IPS DF 6.9 (cell line): ENCODE data around the gene UBC.
"Not testable (repeated sequence)": the region's sequence is repeated elsewhere in the genome, so short reads cannot be mapped to it uniquely, and the experiment has no call there.

ENCODE experiments used
- DNase-seq: peaks from one replicate; pipeline ENCODE4 v3.0.0-alpha.2; 2013; ENCODE audit warnings: low read depth, low spot score
- H3K27ac ChIP-seq: one replicate; pipeline ENCODE4 v1.5.1; 2013; ENCODE audit warnings: low read length, control low read depth
- H3K27me3 ChIP-seq: 2 replicates; pipeline ENCODE4 v1.6.1; 2013; ENCODE audit warnings: mild to moderate bottlenecking, low read length; ENCODE audit not compliant: control insufficient read depth, insufficient read depth
- H3K36me3 ChIP-seq: 2 replicates; pipeline ENCODE4 v1.6.1; 2013; ENCODE audit warnings: low read length; ENCODE audit not compliant: control insufficient read depth, insufficient read depth
- H3K4me1 ChIP-seq: 2 replicates; pipeline ENCODE4 v1.6.1; 2013; ENCODE audit warnings: low read length; ENCODE audit not compliant: control insufficient read depth, insufficient read depth
- H3K4me3 ChIP-seq: 2 replicates; pipeline ENCODE4 v1.5.1; 2013; ENCODE audit warnings: mild to moderate bottlenecking, low read length
- H3K9me3 ChIP-seq: 2 replicates; pipeline ENCODE4 v1.6.1; 2013; ENCODE audit warnings: low read length, inconsistent platforms; ENCODE audit not compliant: control insufficient read depth, insufficient read depth
- WGBS: extraction: QIAGEN DNeasy Blood & Tissue Kit; methylation state at CpG from one replicate; pipeline ENCODE4 v1.1.7; 2013; ENCODE audit warnings: mixed read lengths, missing lambda C conversion rate; ENCODE audit not compliant: insufficient read length, insufficient coverage; 5-methylcytosine and 5-hydroxymethylcytosine counted together

Gene UBC

DNA sequence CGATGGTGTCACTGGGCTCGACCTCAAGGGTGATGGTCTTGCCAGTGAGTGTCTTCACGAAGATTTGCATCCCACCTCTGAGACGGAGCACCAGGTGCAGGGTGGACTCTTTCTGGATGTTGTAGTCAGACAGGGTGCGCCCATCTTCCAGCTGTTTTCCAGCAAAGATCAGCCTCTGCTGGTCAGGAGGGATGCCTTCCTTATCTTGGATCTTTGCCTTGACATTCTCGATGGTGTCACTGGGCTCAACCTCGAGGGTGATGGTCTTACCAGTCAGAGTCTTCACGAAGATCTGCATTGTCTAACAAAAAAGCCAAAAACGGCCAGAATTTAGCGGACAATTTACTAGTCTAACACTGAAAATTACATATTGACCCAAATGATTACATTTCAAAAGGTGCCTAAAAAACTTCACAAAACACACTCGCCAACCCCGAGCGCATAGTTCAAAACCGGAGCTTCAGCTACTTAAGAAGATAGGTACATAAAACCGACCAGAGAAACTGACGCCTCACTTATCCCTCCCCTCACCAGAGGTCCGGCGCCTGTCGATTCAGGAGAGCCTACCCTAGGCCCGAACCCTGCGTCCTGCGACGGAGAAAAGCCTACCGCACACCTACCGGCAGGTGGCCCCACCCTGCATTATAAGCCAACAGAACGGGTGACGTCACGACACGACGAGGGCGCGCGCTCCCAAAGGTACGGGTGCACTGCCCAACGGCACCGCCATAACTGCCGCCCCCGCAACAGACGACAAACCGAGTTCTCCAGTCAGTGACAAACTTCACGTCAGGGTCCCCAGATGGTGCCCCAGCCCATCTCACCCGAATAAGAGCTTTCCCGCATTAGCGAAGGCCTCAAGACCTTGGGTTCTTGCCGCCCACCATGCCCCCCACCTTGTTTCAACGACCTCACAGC, 717 bp downstream of the UBC start:
- H3K4me3 ChIP-seq = peak overlapping the region; percentile 93
- no CpG with 5 or more reads among the region's 46 CpGs for WGBS
- no peak overlapping the region for H3K27ac ChIP-seq
- H3K9me3 ChIP-seq = no peaks in the 10 kb centered on the region
- no peak for DNase-seq
- H3K36me3 ChIP-seq = peaks cover 10% of the 10 kb centered on the region; the same call in 1 of the 2 replicates
- H3K4me1 ChIP-seq = no peaks in the 10 kb centered on the region
- no peaks in the 10 kb centered on the region for H3K27me3 ChIP-seq

DNA sequence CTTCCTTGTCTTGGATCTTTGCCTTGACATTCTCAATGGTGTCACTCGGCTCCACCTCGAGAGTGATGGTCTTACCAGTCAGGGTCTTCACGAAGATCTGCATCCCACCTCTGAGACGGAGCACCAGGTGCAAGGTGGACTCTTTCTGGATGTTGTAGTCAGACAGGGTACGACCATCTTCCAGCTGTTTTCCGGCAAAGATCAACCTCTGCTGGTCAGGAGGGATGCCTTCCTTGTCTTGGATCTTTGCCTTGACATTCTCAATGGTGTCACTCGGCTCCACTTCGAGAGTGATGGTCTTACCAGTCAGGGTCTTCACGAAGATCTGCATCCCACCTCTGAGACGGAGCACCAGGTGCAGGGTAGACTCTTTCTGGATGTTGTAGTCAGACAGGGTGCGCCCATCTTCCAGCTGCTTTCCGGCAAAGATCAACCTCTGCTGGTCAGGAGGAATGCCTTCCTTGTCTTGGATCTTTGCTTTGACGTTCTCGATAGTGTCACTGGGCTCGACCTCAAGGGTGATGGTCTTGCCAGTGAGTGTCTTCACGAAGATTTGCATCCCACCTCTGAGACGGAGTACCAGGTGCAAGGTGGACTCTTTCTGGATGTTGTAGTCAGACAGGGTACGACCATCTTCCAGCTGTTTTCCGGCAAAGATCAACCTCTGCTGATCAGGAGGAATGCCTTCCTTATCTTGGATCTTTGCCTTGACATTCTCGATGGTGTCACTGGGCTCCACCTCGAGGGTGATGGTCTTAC, 1.7 kb downstream of the UBC start:
- WGBS = no CpG with 5 or more reads among the region's 21 CpGs
- not testable (repeated sequence) for H3K27ac ChIP-seq, H3K4me3 ChIP-seq, H3K36me3 ChIP-seq, H3K27me3 ChIP-seq, H3K4me1 ChIP-seq, H3K9me3 ChIP-seq, DNase-seq

DNA sequence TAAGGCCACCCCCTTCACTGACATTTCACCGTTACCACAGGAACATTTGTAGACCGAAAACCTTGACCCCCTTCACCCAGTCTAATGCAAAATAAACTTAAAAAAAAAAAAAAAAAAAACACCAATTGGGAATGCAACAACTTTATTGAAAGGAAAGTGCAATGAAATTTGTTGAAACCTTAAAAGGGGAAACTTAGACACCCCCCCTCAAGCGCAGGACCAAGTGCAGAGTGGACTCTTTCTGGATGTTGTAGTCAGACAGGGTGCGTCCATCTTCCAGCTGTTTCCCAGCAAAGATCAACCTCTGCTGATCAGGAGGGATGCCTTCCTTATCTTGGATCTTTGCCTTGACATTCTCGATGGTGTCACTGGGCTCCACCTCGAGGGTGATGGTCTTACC, 2.9 kb downstream of the UBC start:
- H3K27ac ChIP-seq, H3K27me3 ChIP-seq, H3K36me3 ChIP-seq, DNase-seq, H3K4me3 ChIP-seq, H3K4me1 ChIP-seq, H3K9me3 ChIP-seq: not testable (repeated sequence)
- WGBS = no CpG with 5 or more reads among the region's 6 CpGs

DNA sequence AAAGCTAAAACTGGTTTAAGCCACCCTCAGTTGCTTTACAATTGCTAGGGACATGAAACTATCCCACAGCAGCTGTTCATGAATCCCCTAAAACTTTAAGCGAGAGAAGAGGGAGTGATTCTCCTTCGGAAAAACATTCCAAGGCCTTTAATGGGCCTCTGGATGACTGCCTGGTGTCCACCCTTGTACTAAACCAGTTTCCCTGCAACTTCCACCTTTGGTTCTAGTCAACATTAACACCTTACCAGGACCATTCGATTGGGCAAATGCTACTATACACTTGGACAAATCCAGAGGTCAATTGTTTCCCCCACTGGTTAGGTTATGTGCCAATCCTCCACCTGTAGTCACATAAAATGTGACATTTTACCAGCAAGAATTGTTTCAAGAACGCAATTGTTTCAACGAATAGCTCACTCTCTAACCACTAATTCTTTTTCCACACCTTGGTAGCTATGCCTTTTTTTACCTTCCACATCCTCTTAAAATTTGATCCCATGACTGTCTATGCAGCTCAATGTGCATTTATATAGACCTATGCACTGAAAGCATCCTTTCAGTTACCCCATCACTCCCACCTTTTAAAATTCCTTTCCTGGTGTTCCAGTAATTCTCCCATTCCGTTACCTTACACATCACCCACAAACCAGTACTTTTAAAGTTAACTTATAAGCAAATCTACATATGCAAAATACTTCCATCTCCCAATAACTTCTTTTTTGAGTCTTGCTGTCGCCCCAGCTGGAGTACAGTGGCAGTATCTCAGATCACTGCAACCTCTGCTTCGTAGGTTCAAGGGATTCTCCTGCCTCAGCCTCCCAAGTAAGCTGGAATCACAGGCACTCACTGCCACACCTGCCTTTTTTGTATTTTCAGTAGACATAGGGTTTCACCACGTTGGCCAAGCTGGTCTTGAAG, 3.6 kb downstream of the UBC start:
- DNase-seq = no peak
- peaks cover 1% of the 10 kb centered on the region; the same call in 1 of the 2 replicates for H3K4me1 ChIP-seq
- H3K4me3 ChIP-seq = no peak overlapping the region
- WGBS = 100% methylated on average over 1 of the region's 9 CpGs
- H3K27ac ChIP-seq = no peak overlapping the region
- H3K36me3 ChIP-seq = peaks cover 10% of the 10 kb centered on the region; the same call in 1 of the 2 replicates
- no peaks in the 10 kb centered on the region for H3K27me3 ChIP-seq
- no peaks in the 10 kb centered on the region for H3K9me3 ChIP-seq

DNA sequence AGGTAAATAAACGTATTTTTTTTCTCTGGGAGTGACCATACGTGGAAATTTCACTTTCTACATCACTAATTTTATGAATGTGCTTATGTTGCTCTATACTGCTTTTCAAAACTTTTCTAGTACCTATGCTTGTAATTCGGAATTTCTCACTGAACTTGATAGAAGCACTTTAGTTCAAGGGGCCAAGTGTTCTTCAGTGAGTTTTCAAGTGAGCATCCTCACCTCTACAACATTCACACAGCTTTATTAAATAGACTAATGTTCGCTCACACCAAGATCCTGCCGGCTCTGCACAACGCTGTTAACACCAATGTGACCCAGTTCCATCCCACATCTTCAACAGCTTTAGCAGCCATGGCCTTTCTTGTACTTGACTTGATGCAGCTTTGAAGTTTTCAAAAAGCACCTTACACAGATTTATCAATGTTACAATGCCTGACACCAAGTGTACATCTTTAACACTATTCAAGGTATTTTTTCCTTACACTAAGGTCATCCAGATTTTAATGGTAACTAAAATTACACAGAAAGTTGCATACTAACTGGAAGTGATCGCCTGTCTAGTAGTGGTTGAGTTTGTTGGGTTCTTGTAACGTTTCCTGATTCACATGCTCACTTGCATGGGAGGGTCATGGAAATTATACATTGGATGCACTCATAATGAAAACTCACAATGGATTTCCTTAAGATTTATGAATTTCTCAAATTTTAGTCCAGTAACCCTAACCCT, 4.5 kb downstream of the UBC start:
- WGBS = no CpG with 5 or more reads among the region's 8 CpGs
- DNase-seq = no peak
- no peak overlapping the region for H3K4me3 ChIP-seq
- peaks cover 1% of the 10 kb centered on the region; the same call in 1 of the 2 replicates for H3K4me1 ChIP-seq
- H3K27me3 ChIP-seq = no peaks in the 10 kb centered on the region
- H3K27ac ChIP-seq = no peak overlapping the region
- H3K36me3 ChIP-seq = peaks cover 10% of the 10 kb centered on the region; the same call in 1 of the 2 replicates
- H3K9me3 ChIP-seq = no peaks in the 10 kb centered on the region

DNA sequence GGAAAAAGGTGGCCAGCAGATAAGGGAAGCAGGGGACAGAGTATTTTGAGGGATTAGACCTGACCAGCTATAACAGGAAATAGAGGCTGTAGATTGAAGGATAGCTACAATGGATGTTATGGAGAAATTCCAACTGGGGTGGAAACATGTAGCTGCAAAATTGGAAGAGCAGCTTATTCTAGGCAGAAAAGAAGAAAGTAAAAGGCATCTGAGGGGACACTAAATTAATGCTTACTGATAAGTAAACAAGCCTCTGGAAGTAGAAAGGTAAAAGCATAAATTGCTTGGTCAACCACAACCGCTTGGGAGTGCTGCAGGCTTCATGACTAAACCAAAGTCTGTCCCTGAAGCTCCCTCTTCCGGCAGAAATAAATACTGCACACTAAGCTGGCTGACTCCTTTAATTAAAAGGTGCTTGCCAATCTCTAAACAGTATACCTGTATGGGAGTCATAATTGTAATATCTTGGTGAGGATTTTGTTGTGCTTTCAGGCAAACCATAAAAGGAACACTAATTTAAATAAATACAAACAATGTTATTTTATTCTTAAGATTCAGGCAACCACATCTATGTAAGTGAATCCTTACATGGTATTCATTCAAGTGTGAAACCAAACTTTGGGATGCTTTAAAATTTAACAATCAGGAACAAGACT, 7.7 kb downstream of the UBC start:
- peak; percentile 85 for DNase-seq
- H3K27me3 ChIP-seq = no peaks in the 10 kb centered on the region
- no peak overlapping the region for H3K4me3 ChIP-seq
- no CpG with 5 or more reads among the region's 2 CpGs for WGBS
- H3K36me3 ChIP-seq = peaks cover 3% of the 10 kb centered on the region; the same call in 1 of the 2 replicates
- H3K9me3 ChIP-seq = no peaks in the 10 kb centered on the region
- peaks cover 1% of the 10 kb centered on the region; the same call in 1 of the 2 replicates for H3K4me1 ChIP-seq
- H3K27ac ChIP-seq = no peak overlapping the region

DNA sequence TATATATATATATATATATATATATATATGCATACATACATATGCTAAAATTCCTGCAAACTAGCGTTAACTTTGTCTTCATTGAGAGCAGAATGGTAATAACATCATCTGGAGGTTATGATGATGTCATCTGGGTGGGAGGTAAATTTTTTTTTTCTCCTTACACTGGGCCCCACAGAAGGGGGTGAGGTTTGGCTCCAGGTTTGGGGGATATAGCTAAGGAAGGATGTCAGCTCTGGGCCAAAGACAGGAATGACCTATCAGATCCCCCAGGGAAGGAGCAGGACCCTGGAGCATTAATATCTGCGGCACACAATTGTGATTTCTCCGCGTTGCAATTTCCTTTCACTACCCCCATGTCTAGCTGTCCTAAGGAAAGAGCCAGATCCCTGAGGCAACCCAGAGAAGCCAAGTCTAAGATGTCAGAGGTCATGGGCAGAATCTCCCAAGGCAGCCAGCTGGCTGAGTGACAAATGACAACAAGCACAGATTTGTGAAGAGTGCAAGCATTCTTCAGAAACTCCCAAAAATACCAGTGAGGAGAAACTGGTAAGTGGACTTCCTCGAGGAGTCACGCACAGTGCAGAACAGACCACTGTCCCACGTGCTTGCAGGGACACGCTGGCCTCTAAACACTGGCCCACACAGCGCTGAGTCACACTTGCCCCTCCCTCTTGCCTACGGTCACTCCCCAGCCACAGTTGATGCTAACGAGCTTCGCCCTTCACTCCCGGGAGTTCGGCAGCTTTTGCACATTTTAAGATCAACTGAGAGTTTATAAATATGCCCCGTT, 9.9 kb downstream of the UBC start:
- WGBS = no CpG with 5 or more reads among the region's 15 CpGs
- Histone ChIP-seq H3K4me3 (no peak overlapping the region), H3K36me3 (no peaks in the 10 kb centered on the region)

DNA sequence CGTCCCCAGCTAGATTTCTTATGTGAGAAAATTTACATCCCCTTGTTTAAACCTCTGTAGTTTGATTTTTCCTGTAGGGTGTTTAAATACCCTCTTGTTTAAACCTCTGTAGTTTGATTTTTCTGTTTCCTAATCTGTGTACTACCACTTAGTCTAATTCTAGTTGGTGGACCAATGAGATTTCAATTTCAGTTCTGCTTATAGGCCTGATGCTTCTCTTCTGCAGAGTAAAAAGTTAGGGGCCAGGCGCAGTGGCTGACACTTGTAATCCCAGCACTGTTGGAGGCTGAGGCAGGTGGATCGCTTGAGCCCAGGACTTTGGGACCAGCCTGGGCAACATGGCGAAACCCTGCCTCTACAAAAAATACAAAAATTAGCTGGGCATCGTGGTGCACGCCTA, 11.5 kb downstream of the UBC start:
- Histone ChIP-seq H3K4me1 (peaks cover 1% of the 10 kb centered on the region; the same call in 1 of the 2 replicates), H3K9me3 (no peaks in the 10 kb centered on the region), H3K36me3 (no peaks in the 10 kb centered on the region), H3K4me3 (no peak overlapping the region), H3K27me3 (no peaks in the 10 kb centered on the region), H3K27ac (no peak overlapping the region)
- DNase-seq = no peak
- no CpG with 5 or more reads among the region's 6 CpGs for WGBS

More for the DNA sequence above, 9.9 kb downstream of the UBC start:
- DNase-seq = no peak
- no peaks in the 10 kb centered on the region for H3K27me3 ChIP-seq
- peaks cover 1% of the 10 kb centered on the region; the same call in 1 of the 2 replicates for H3K4me1 ChIP-seq
- no peak overlapping the region for H3K27ac ChIP-seq
- no peaks in the 10 kb centered on the region for H3K9me3 ChIP-seq

DNA sequence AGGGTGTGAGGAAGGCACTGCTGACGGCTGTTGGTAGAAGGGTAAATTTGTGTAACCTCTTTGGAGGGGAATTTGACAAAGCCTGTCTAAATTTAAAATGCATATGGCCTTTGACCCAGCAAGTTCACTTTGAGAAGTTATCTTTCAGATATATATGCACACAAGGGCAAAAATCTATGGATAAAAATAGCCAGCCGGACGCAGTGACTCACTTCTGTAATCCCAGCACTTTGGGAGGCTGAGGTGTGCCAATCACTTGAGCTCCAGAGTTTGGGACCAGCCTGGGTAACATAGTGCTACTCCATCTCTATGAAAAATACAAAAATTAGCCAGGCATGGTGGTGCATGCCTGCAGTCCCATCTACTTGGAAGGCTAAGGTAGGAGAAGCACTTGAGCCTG, 13.4 kb downstream of the UBC start:
- Histone ChIP-seq H3K4me1 (no peaks in the 10 kb centered on the region), H3K9me3 (no peaks in the 10 kb centered on the region), H3K36me3 (no peaks in the 10 kb centered on the region), H3K4me3 (no peak overlapping the region), H3K27me3 (no peaks in the 10 kb centered on the region), H3K27ac (no peak overlapping the region)
- no CpG with 5 or more reads among the region's 3 CpGs for WGBS
- no peak for DNase-seq
